Stimulated activated CD8-positive, alpha-beta memory T cell treated with anti-CD3 and anti-CD28 coated beads, Interleukin-4, amount 100 ng/mL, for 4 hours (primary cell): Measurements from ENCODE around the gene GRID1.

Experiments used
- DNase-seq, 2 donors: peaks; one replicate each; pipeline ENCODE4 v3.0.0-alpha.2; 2020; ENCODE audit warnings: low read depth in 2 of 2, low spot score in 1 of 2

GRID1 gene

DNA sequence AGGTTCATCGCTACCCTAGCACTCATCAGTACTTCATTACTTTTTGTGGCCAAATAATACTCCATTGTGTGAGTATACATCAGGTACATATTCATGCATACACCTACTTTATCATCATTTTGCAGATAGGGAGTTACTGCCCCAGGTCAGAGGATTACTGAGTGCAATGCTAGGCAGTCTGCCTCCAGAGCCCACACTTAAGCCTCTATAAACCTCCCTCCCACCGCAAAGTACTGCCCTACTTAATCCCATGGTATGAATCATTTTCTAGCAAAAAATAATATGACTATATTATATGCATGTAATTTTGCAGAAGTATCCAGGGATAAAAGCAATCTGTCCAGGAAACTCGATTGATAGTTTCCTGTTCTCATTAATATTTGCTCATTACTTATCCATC, 194.3 kb downstream of the GRID1 start:
- no peak for DNase-seq

DNA sequence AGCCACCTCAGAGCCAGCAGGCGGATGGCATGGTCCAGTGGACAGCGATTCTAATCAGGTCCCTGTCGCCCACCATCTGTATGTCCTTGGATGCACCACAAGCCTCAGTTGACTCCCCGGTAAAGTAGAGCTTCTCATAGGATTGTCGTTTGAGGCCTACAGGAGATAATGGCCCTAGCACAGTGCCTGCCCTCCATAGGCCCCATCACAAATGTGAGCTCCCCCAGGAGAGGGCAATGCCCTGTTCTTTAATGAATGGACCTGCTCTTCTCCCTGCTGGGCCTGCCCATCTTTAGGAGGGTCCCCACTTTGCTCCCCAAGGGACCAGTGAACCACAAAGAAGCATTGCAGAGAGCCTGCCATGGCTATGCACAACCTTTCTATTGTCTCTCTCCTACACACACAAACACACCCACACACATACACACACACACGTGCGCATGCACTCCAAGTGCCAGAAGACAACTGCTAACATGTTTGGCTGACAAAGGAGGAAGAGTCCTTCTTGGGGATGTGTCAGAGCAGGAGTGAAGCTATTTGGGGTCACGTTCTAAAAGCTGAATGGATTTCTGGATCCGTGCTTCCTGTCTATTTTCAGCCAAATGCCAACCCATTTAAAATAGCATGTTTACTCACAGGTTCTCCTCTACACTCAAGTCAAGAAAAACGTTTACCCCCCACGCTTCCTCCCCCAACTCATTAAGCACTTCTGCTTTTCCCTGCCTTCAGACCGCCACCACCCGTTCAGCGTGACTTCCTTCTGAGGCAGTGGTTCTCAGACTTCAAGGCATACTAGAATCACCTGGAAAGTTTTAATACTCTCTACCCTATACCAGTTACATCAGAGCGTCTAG, 196.1 kb downstream of the GRID1 start:
- no peak for DNase-seq

GRCh38 chr10:86169506-86170254, 196.9 kb downstream of the GRID1 start:
- DNase-seq: no peak

- DNase-seq: no peak
Measured at GRCh38 chr10:86169066-86169465, 197.5 kb downstream of the GRID1 start.

- no peak for DNase-seq
Measured at GRCh38 chr10:86168256-86168655, 198.3 kb downstream of the GRID1 start.

DNA sequence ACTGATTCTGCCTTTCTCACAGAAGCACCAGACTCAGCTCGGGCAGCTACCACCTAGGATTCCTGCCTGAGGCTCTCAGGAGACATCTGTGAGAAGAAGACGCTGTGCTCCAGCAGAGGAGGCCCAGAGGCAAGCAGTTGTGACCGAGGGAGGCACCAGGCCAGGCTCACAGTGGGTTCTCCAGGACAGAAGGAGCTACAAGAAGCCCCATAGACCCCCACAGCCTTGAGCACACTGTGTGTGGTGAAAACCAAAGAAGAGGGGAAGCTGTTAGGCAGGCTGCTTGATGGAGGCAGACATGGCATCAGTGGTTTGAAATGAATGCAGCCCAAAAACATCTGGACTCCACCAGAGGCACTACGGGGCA, 198.8 kb downstream of the GRID1 start:
- DNase-seq: no peak

DNA sequence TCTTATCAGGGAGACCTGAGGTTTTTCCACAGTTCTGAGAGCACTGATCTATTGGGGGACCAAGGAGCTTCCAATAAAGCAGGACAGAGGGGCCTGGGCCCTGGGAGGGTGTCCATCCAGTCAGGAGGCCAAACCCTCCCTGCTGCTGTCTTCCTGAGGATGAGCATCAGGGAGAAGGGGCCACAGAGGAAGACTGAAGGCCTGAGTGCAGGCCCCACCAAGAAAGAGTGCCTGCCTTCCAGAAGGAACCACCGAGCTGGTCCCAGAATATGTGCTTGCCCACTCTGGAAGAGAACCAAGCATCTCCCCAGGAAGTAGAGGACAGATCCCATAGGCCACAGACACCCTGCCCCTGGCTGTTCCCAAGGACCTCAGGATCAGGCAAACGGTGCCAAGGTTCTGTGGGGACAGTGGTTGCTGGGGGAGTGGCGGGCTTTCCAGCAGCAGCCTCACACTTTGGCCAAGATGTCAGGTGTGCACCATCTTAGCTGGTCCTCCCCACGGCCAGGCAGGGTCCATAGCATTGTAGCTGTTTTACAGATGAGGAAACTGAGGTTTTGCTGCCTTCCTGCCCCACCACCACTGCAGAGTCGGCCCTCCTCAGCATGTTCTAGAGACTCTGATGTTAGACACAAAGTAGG, 199.4 kb downstream of the GRID1 start:
- no peak for DNase-seq

DNA sequence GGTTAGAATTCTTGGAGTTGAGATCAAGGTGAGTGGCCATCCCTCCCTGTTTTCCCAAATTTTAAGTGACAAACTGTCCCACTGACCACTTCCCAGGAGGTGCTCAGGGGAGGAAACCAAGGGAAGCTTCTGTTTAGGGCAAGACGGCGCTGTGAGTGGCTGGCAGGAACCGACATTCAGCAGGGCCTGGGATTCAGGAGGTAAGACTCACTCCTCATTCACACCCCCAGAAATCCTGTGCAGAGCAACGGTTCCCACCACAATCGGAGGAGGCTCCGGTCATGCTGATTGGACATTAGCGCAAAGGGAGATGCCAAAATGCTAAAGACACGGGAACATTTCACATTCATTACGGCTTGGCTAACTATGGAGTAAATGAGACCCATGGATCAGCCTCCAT, 200.9 kb downstream of the GRID1 start:
- no peak for DNase-seq

DNA sequence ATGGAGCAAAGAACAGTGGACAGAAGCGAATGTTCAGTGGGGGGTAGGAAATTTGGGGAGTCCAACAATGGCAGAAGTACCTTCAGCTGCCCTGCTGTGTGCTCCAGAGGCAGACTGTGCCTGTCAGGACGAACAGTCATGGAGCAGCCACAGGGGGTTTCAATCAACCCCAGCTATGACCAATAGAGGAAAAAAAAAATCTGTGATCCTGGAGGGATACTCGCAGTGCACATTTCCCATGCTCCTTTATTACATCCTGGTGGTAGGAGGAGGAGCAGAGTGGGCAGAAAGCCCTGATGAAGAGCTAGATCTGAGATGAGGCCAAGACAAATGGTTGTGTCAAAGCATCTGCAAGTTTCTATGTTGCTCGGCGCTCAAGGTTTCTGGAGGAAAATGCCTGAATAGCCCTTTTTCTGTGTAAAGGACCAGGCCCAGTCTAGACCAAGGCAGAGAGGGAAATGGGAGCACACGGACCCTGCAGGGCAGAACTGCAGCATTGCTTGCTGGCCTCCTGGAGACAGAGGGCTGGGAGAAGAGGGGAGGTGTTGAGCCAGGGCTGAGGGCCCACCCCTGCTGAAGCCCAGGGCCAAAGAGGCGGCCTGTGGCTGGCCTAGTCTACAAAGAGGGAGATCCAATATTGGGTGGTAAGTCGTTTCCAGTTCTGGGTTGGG, 201.5 kb downstream of the GRID1 start:
- DNase-seq: no peak

DNA sequence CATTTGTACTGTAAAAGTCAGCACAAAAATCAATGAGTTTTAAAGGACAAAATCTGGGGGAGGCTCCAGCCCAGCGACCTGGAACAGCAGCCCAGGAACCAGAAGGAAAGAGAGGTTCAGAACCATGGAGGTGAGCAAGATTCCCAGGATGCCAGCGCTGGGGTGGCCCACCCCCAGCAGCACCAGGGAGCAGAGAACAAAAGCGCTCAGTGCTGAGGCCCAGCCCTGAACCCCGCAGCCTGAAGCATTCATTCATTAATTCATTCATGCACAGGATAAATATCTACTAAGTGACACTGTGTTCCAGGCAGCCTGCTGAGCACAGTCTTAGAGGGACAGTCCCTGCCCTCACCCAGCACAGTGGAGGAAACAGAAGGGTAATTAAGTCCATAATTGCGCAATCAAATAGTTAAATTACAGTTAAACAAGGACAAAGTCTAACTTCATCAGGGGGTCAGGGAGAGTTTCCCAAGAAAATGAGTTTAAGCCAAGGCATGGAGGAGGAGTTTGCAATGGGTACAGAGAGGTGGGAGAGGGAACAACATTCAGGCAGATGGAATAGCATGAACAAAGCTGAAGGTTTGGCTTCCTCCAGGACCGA, 202.3 kb downstream of the GRID1 start:
- no peak for DNase-seq

GRCh38 chr10:86163522-86164173, 202.9 kb downstream of the GRID1 start:
- DNase-seq: no peak

DNA sequence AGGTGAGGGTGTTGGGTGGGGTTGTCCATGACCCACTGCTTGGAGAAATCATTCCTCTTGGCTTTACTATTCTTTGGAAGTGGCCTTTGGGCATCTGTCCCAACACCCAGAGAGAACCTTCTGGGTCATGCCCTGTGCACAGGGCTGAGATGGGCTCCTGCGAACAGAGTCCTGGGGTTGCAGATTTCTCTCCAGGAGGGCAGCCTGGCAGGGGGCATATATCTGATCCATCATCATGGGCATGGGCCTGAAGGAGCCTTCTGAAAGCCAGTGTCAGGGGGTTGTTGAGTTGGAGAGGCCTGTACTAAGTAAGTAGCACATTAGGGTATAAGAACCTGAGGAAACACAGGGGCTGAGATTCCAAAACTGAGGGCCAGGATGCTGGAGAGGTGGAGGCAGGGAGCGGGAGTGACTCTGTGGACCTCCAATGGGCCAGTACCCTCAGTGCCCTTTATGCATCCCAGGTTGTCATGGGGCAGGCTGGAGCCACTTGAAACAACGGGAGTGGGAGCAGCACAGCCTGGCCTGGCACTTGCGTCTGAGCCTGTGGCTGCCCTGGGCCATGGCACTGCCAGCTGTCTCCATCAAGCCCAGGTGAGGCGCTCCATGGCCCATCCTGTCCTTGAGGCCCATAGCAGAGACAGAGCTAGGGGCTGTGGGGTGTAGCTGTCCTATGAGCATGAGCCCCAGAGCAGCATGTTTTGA, 203.7 kb downstream of the GRID1 start:
- no peak for DNase-seq

DNA sequence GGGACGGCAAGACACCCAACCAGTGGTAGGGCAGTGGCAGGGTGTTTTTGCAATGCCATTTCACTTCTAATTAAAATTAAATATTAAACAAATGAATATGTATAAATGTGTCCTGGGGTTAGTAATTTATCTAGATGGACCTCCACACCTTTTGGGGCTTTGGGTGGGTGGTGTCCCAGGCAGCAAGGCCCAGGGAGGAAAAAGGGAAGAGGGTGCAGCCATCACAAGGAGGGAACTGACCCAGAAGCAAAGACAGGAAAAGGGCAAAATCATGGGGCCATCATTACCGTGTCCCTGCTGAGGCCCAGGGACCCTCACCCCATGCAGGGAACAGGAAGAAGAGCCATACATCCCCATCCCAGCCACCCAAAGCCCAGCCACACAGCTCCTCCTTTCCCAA, 204.6 kb downstream of the GRID1 start:
- no peak for DNase-seq

DNA sequence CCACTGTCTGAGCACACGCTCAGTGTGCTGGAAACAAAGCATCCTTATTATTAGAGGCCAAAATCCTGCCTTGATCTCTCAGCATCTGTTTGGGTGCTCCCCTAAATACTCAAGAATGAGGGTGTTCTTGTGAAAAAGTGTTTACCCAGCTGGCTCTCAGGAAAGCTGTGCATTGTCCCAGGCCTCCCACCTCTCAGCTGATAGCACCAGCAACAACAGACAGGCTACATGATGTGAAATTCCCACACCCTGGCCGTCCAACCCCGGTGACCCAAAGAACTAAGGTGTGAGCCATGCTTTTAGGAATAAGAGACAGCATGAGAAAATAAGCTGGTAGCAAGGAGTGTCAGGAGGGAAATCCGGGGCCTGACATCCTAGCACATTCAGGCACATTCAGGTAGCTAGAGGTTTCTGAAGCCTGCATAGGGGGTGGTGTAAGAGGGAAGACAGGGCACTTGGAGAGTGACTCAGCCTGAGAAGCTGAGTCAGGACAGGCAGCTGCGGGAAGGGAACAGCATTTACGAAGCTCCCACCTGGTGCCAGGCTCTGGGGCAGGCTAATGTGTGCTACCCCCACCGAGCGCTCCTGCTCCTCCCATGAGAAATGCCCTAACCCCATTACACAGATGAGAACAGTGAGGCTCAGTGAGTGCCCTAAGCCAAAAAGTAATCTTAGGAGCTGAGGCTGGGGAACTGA, 205.6 kb downstream of the GRID1 start:
- DNase-seq: no peak

GRCh38 chr10:86159797-86160196, 206.8 kb downstream of the GRID1 start:
- DNase-seq: no peak

DNA sequence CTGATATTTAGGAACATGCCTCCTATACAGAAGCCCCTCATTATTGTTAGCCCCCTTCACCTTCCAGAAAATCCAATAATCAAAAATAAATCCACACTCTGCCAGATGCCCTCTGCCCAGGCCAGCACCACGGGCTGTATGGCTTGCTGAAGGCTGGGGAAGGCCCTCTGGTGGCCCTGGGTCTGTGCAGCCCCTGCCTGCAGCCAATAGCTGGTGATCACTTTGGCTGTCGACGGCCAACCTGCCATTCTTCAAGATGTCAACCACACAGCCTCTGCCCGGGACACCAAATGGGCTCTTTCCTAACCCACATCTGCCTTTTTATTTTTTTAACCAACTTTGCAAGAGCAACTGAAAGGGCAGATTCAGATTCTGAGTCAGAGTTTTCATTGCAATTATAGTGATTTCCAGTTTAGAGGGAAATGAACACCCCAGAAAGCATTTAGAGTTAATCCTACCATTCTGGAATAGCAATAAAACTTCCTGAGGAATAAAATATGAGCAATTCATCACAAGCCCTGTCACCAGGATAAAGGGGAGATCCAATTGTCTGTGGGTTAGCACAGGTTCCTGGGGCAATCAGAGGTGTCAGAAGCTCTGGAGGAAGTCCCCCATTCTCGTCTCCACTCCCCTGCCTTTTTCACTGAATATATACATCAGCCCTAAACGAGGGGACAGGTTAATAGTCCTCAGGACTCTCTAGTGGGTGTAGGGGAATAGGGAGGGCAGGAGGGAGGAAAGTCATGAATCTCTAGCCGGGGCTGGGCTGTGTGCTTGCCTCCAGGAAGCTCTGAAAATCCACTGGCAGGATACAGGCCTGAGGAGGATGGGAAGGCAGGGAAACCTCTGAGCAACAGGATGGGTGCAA, 211.3 kb downstream of the GRID1 start:
- DNase-seq: no peak

GRCh38 chr10:86153751-86154150, 212.8 kb downstream of the GRID1 start:
- no peak for DNase-seq

GRCh38 chr10:86152911-86153310, 213.7 kb downstream of the GRID1 start:
- no peak for DNase-seq
